Measurements from ENCODE around the gene CYTH4. TPM values are rescaled to one million over a fixed set of nuclear protein-coding genes. Genes with fewer than 3 reads are reported as not detected.

CYTH4 gene
- total RNA-seq, 2 experiments from 2014 or later: 97.8 to 123 TPM

DNA sequence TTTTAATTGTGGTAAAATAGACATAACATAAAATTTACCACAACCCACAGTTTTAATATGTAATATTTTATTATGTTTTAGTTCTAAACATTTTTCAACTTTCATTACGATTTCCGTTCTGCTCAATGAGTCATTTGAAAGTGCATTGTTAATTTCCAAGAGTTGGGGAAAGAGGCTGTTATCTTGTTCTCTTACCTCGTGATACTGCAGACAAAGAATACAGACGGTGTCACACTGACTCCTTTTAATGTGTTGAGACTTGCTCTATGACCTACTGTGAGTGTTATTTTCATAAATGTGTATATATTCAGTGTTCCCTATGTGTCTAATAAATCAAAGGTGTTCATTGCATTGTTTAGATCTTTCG, 27.5 kb upstream of the CYTH4 start:
- Mint-ChIP-seq H3K36me3 (no peaks in the 10 kb centered on the region), H3K9me3 (ENCODE audit: low read depth) (no peaks in the 10 kb centered on the region), H3K4me3 (no peak overlapping the region), H3K27me3 (no peaks in the 10 kb centered on the region), H3K27ac (no peak overlapping the region), H3K4me1 (peaks cover 21% of the 10 kb centered on the region)
- DNase-seq: no peak
- CTCF ChIA-PET: no interaction called here
- peak; percentile 45 for ATAC-seq

DNA sequence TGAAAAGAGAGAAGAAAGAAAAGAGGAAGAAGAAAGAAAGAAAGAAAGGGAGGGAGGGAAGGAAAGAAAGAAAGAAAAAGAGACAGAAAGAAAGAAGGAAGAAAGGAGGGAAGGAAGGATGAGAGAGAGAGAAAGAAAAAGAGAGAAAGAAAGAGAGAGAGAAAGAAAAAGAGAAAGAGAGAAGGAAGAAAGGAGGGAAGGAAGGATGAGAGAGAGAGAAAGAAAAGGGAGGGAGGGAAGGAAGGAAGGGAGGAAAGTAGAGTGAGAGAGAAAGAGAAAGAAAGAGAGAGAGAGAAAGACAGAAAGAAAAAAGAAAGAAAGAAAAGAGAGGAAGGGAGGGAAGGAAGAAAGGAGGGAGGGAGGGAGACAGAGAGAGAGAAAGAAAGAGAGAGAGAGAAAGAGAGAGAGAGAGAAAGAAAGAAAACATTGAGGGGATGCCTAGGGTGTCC, 26.7 kb upstream of the CYTH4 start:
- DNase-seq (no peak), ATAC-seq (no peak)
- Mint-ChIP-seq H3K27me3 (no peaks in the 10 kb centered on the region), H3K9me3 (ENCODE audit: low read depth) (no peaks in the 10 kb centered on the region), H3K27ac (peak overlapping the region; percentile 44), H3K36me3 (no peaks in the 10 kb centered on the region), H3K4me1 (peaks cover 23% of the 10 kb centered on the region), H3K4me3 (no peak overlapping the region)
- CTCF ChIA-PET: interaction anchor here (1.0 to 1.7 kb wide), 3 partner anchors 10 to 56 kb away, joined by 4 to 7 read pairs (median 5); no protein-coding TSS in a partner anchor

DNA sequence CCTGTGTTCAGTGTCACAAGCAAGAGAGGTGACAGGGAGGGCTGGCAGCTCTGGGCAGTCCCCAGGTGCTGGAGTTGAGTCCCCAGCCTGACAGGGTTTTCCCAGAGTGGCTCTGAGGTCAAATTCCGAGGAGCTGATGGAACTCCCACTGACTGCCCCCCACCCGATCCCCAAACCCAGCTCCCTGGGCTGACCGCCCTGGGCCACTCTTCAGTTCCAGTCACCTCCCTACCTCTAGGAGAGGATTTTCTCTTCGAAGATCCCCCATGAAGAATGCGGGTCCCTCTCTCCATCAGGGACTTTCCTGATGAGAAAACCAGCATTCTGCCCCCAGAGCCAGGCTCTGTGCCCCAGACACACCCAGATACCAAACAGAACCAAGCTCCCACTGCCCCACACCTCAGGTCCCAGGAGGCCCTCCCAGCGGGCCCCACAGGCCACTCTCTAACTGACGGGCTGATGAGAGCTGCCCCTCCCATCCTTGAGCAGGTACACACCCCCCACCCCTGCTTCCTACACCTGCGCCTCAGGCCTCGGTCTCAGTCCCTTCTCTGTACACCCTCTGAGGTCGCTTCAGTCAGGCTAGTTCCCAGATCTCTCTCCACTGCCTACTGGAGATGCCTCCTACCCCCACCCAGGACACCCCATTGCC, 26.1 kb upstream of the CYTH4 start:
- no peak for DNase-seq
- Mint-ChIP-seq H3K27ac (no peak overlapping the region), H3K27me3 (peaks cover 3% of the 10 kb centered on the region), H3K9me3 (ENCODE audit: low read depth) (no peaks in the 10 kb centered on the region), H3K4me1 (peaks cover 29% of the 10 kb centered on the region), H3K36me3 (no peaks in the 10 kb centered on the region), H3K4me3 (no peak overlapping the region)
- CTCF ChIA-PET: interaction anchor here (1.0 to 1.7 kb wide), 3 partner anchors 11 to 56 kb away, joined by 4 to 7 read pairs (median 5); no protein-coding TSS in a partner anchor
- no peak for ATAC-seq

DNA sequence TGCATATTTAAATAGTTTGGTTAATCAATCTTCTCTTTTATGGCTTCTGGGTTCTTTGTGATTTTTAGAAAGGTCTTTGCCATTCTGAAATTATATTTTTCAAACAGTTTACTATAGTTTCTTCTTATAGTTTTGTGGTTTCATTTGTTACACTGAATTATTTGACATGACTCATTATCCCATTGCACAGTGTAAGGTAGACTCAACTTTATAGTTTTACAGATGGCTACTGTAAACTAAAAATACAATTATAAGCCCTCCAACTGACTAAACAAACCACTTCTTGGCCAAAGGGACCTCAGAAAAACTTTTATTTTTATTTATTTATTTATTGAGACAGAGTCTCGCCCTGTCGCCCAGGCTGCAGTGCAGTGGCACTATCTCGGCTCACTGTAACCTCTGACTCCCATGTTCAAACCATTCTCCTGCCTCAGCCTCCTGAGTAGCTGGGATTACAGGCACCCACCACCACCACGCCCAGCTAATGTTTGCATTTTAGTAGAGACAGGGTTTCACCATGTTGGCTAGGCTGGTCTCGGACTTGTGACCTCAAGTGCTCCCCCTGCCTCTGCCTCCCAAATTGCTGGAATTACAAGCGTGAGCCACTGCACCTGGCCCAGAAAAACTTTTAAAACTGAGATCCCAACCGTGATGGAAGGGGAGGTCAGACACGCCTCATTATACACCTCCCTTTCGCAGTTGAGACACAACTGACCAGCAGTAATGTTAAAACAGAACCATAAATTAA, 24.1 kb upstream of the CYTH4 start:
- no peak for ATAC-seq
- Mint-ChIP-seq H3K4me1 (peaks cover 38% of the 10 kb centered on the region), H3K27me3 (peaks cover 6% of the 10 kb centered on the region), H3K27ac (no peak overlapping the region), H3K9me3 (ENCODE audit: low read depth) (no peaks in the 10 kb centered on the region), H3K4me3 (no peak overlapping the region), H3K36me3 (no peaks in the 10 kb centered on the region)
- no peak for DNase-seq
- CTCF ChIA-PET: interaction anchor here (0.6 to 4.6 kb wide), 7 partner anchors 10 to 198 kb away, joined by 3 to 106 read pairs (median 4); partner anchors contain the start of gene RAC2

DNA sequence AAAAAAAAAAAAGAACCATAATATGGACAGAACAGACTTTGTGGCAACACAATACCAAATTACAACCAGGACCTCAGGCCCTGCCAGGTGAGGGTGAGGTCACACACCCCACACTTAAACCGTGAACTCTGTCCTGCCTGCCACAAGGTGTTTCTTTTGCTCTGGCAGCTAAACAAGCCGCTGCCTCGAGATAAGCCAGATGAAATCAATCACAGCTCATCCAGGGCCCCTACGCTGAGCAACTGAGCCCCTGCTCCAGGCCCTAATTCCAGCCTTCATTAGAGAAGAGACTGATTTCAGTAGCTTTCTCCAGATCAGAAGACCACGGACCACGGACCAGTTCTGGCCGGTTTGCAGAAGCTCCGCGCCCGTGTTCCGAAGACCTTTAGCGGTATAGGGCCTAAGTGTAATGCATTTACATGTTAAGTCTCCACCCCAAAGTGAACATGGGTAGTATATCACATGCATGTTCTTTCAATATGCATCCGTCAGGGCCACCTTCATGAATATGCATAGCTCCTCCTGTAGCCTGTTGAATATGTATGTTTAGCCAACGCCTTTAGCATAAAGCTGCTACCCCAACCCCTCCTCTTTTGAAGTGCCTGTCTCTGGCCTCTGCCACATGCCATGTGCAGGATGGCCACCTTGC, 23.4 kb upstream of the CYTH4 start:
- ATAC-seq (no peak), DNase-seq (no peak)
- H3K4me3 Mint-ChIP-seq: no peak overlapping the region
- peaks cover 6% of the 10 kb centered on the region for H3K27me3 Mint-ChIP-seq
- H3K9me3 Mint-ChIP-seq (ENCODE audit: low read depth): no peaks in the 10 kb centered on the region
- H3K36me3 Mint-ChIP-seq: peaks cover 5% of the 10 kb centered on the region
- CTCF ChIA-PET: interaction anchor here (0.6 to 4.6 kb wide), 16 partner anchors 9 to 200 kb away, joined by 3 to 106 read pairs (median 6); partner anchors contain the start of genes CYTH4 and RAC2
- no peak overlapping the region for H3K27ac Mint-ChIP-seq
- H3K4me1 Mint-ChIP-seq: peaks cover 35% of the 10 kb centered on the region

GRCh38 chr22:37259540-37260029, 22.7 kb upstream of the CYTH4 start:
- ATAC-seq (no peak), DNase-seq (no peak)
- Mint-ChIP-seq H3K27me3 (peaks cover 6% of the 10 kb centered on the region), H3K27ac (no peak overlapping the region), H3K9me3 (ENCODE audit: low read depth) (peaks cover 3% of the 10 kb centered on the region), H3K4me1 (peaks cover 33% of the 10 kb centered on the region), H3K36me3 (peaks cover 5% of the 10 kb centered on the region), H3K4me3 (no peak overlapping the region)
- CTCF ChIA-PET: interaction anchor here (1.1 to 4.6 kb wide), 30 partner anchors 7 to 273 kb away, joined by 3 to 106 read pairs (median 7); partner anchors contain the start of genes CYTH4 and RAC2

- peaks cover 5% of the 10 kb centered on the region for H3K36me3 Mint-ChIP-seq
- no peak overlapping the region for H3K4me3 Mint-ChIP-seq
- CTCF ChIA-PET: interaction anchor here (0.8 to 4.6 kb wide), 44 partner anchors 8 to 502 kb away, joined by 3 to 106 read pairs (median 5); partner anchors contain the start of genes CYTH4 and RAC2
- peaks cover 6% of the 10 kb centered on the region for H3K27me3 Mint-ChIP-seq
- ATAC-seq: no peak
- DNase-seq: no peak
- peaks cover 29% of the 10 kb centered on the region for H3K4me1 Mint-ChIP-seq
- no peak overlapping the region for H3K27ac Mint-ChIP-seq
- peaks cover 4% of the 10 kb centered on the region for H3K9me3 Mint-ChIP-seq (ENCODE audit: low read depth)
These were observed 22.0 kb upstream of the CYTH4 start for GRCh38 chr22:37260155-37260795.

DNA sequence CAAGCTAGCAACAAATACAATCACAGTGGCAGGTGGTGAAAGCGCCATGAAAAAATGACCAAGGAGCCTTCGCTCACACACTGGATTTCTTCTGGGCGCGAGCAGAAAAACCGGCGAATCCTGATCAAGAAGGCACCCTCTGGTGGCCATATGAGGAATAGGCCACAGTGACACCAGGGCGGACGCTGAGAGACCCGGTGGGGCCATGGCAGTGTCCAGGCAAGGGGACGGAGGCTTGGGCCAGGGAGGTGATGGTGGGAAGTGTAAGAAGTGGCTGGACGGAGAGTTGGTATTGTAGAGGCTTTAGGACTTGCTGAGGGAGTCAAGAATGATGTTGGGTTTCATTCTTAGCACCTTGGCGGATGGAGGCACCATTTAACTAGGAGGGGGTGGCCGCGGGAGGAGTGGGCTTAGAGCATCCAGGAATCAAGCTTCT, 21.4 kb upstream of the CYTH4 start:
- DNase-seq: peak; percentile 75
- peaks cover 4% of the 10 kb centered on the region for H3K9me3 Mint-ChIP-seq (ENCODE audit: low read depth)
- H3K4me1 Mint-ChIP-seq: peaks cover 23% of the 10 kb centered on the region
- peaks cover 5% of the 10 kb centered on the region for H3K36me3 Mint-ChIP-seq
- peaks cover 6% of the 10 kb centered on the region for H3K27me3 Mint-ChIP-seq
- peak overlapping the region; percentile 42 for H3K27ac Mint-ChIP-seq
- H3K4me3 Mint-ChIP-seq: no peak overlapping the region
- CTCF ChIA-PET: interaction anchor here (0.7 to 4.6 kb wide), 43 partner anchors 8 to 502 kb away, joined by 3 to 106 read pairs (median 5); partner anchors contain the start of genes CYTH4 and RAC2
- ATAC-seq: peak; percentile 77

- no peak for ATAC-seq
- peaks cover 6% of the 10 kb centered on the region for H3K27me3 Mint-ChIP-seq
- no peak for DNase-seq
- H3K9me3 Mint-ChIP-seq (ENCODE audit: low read depth): peaks cover 4% of the 10 kb centered on the region
- H3K4me1 Mint-ChIP-seq: peaks cover 31% of the 10 kb centered on the region
- CTCF ChIA-PET: interaction anchor here (0.8 to 4.6 kb wide), 12 partner anchors 11 to 167 kb away, joined by 3 to 106 read pairs (median 15); partner anchors contain the start of genes CYTH4 and RAC2
- peaks cover 5% of the 10 kb centered on the region for H3K36me3 Mint-ChIP-seq
- H3K4me3 Mint-ChIP-seq: no peak overlapping the region
- H3K27ac Mint-ChIP-seq: no peak overlapping the region
These were observed 20.0 kb upstream of the CYTH4 start for GRCh38 chr22:37262346-37262745.

GRCh38 chr22:37263966-37264887, 18.1 kb upstream of the CYTH4 start:
- H3K27me3 Mint-ChIP-seq: peaks cover 6% of the 10 kb centered on the region
- H3K4me1 Mint-ChIP-seq: peaks cover 39% of the 10 kb centered on the region
- peaks cover 4% of the 10 kb centered on the region for H3K9me3 Mint-ChIP-seq (ENCODE audit: low read depth)
- DNase-seq (no peak), ATAC-seq (no peak)
- peaks cover 5% of the 10 kb centered on the region for H3K36me3 Mint-ChIP-seq
- CTCF ChIA-PET: interaction anchor here (1.0 to 1.7 kb wide), 7 partner anchors 9 to 98 kb away, joined by 3 to 6 read pairs (median 3); partner anchors contain the start of gene CYTH4
- H3K4me3 Mint-ChIP-seq: no peak overlapping the region
- H3K27ac Mint-ChIP-seq: no peak overlapping the region

DNA sequence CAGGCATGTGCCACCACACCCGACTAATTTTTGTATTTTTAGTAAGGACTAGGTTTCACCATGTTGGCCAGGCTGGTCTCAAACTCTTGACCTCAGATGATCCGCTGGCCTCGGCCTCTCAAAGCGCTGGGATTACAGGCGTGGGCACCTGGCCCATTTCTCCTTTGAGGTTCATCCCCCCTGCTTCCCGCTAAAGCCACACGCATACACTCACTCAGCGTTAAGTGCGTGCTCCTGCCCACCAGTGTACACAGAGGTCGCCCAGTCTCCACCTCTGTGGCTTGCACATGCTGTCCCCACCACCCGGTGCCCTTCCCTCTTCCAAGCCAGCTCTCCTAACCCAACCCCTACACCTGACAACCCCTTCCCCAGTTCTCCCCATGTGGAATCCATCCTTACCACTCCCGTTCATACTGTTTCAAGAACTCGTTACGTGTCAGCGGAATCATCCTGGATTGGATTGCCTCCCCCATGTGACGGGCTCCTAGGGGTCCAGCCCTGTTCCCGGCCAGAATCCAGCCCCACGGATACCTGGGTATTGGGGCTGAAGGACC, 15.7 kb upstream of the CYTH4 start:
- peaks cover 5% of the 10 kb centered on the region for H3K36me3 Mint-ChIP-seq
- peak; percentile 6 for ATAC-seq
- H3K27me3 Mint-ChIP-seq: peaks cover 4% of the 10 kb centered on the region
- H3K27ac Mint-ChIP-seq: peak overlapping the region; percentile 92
- no peak for DNase-seq
- H3K4me1 Mint-ChIP-seq: peaks cover 33% of the 10 kb centered on the region
- CTCF ChIA-PET: interaction anchor here (0.9 to 2.9 kb wide), 15 partner anchors 18 to 206 kb away, joined by 3 to 23 read pairs (median 8); partner anchors contain the start of gene RAC2
- H3K9me3 Mint-ChIP-seq (ENCODE audit: low read depth): peaks cover 4% of the 10 kb centered on the region
- peak overlapping the region; percentile 86 for H3K4me3 Mint-ChIP-seq
